ENCODE measurements around the gene ADAMTSL2.

The ADAMTSL2 gene

GRCh38 chr9:133514460-133515239 is 19.9 kb upstream of the ADAMTSL2 start:
- no peak for TF ChIP-seq CTCF (IDR thresholded peaks at IDR 0.05; ENCODE audit: borderline replicate concordance, control extremely low read depth, extremely low read depth, insufficient read depth, missing control alignments)
- in situ Hi-C loops (cut with MboI; ENCODE audit: low sequenced_read_pairs, unreplicated experiment): no loop called here
- DNase-seq (ENCODE audit: low spot score): no peak

GRCh38 chr9:133515240-133515610 is 19.3 kb upstream of the ADAMTSL2 start:
- no peak for DNase-seq (ENCODE audit: low spot score)
- in situ Hi-C loops (cut with MboI; ENCODE audit: low sequenced_read_pairs, unreplicated experiment): no loop called here
- no peak for TF ChIP-seq CTCF (IDR thresholded peaks at IDR 0.05; ENCODE audit: borderline replicate concordance, control extremely low read depth, extremely low read depth, insufficient read depth, missing control alignments)

- TF ChIP-seq CTCF (IDR thresholded peaks at IDR 0.05; ENCODE audit: borderline replicate concordance, control extremely low read depth, extremely low read depth, insufficient read depth, missing control alignments): no peak
- no peak for DNase-seq (ENCODE audit: low spot score)
These were observed 18.8 kb upstream of the ADAMTSL2 start for GRCh38 chr9:133515615-133516255.

GRCh38 chr9:133516256-133516960 is 18.1 kb upstream of the ADAMTSL2 start:
- in situ Hi-C loops (cut with MboI; ENCODE audit: low sequenced_read_pairs, unreplicated experiment): no loop called here

More at GRCh38 chr9:133515615-133516255, 18.8 kb upstream of the ADAMTSL2 start:
- in situ Hi-C loops (cut with MboI; ENCODE audit: low sequenced_read_pairs, unreplicated experiment): no loop called here

GRCh38 chr9:133516961-133517350 is 17.5 kb upstream of the ADAMTSL2 start:
- TF ChIP-seq CTCF (IDR thresholded peaks at IDR 0.05; ENCODE audit: borderline replicate concordance, control extremely low read depth, extremely low read depth, insufficient read depth, missing control alignments): no peak
- in situ Hi-C loops (cut with MboI; ENCODE audit: low sequenced_read_pairs, unreplicated experiment): no loop called here

More at GRCh38 chr9:133516256-133516960, 18.1 kb upstream of the ADAMTSL2 start:
- no peak for DNase-seq (ENCODE audit: low spot score)
- TF ChIP-seq CTCF (IDR thresholded peaks at IDR 0.05; ENCODE audit: borderline replicate concordance, control extremely low read depth, extremely low read depth, insufficient read depth, missing control alignments): no peak

GRCh38 chr9:133517711-133518110 is 16.8 kb upstream of the ADAMTSL2 start:
- TF ChIP-seq CTCF (IDR thresholded peaks at IDR 0.05; ENCODE audit: borderline replicate concordance, control extremely low read depth, extremely low read depth, insufficient read depth, missing control alignments): no peak
- in situ Hi-C loops (cut with MboI; ENCODE audit: low sequenced_read_pairs, unreplicated experiment): no loop called here
- DNase-seq (ENCODE audit: low spot score): no peak

More at GRCh38 chr9:133516961-133517350, 17.5 kb upstream of the ADAMTSL2 start:
- DNase-seq (ENCODE audit: low spot score): no peak
